ENCODE data around the gene LCN6. TPM values are rescaled to one million over a fixed set of nuclear protein-coding genes. Genes with fewer than 3 reads are reported as not detected.

LCN6 gene
- total and polyA plus RNA-seq, 9 of the 15 experiments (the other 6 are each of a cell fraction or from before 2014, with no cell fraction given): 0.10 to 0.45 (median 0.37) TPM; not detected in 5

- TF ChIP-seq PHF20 (IDR thresholded peaks at IDR 0.05; ENCODE audit: partially characterized antibody): no peak
- TF ChIP-seq MTF1 (CRISPR knock-in tag; IDR thresholded peaks at IDR 0.05; ENCODE audit: borderline replicate concordance): no peak
- TF ChIP-seq NR2F6 (CRISPR knock-in tag; IDR thresholded peaks at IDR 0.05): no peak
- TF ChIP-seq, protein P1, sequence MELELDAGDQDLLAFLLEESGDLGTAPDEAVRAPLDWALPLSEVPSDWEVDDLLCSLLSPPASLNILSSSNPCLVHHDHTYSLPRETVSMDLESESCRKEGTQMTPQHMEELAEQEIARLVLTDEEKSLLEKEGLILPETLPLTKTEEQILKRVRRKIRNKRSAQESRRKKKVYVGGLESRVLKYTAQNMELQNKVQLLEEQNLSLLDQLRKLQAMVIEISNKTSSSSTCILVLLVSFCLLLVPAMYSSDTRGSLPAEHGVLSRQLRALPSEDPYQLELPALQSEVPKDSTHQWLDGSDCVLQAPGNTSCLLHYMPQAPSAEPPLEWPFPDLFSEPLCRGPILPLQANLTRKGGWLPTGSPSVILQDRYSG (tag; conservative IDR thresholded peaks at IDR 0.05; ENCODE audit: low read depth): 0 out of 2 replicates have a peak, but pooled peaks have one; percentile 48
- peak; percentile 80 for TF ChIP-seq ZNF592 (IDR thresholded peaks at IDR 0.05)
- TF ChIP-seq NCOA6 (IDR thresholded peaks at IDR 0.05): no peak
- TF ChIP-seq SOX6 (IDR thresholded peaks at IDR 0.05): peak; percentile 69; the same call in 1 of the 2 replicates
- peak; percentile 38; the same call in 1 of the 2 replicates for TF ChIP-seq SMARCA4 (IDR thresholded peaks at IDR 0.05)
- peak; percentile 30 for TF ChIP-seq KDM5B (IDR thresholded peaks at IDR 0.05; ENCODE audit: insufficient replicate concordance, low read depth, low read length)
- TF ChIP-seq CREM (IDR thresholded peaks at IDR 0.05; ENCODE audit: low read depth): peak; percentile 29; the same call in 1 of the 2 replicates
- no peak for TF ChIP-seq JUND (IDR thresholded peaks at IDR 0.05; ENCODE audit: borderline replicate concordance, low read depth, low read length)
- TF ChIP-seq JUND (tag; IDR thresholded peaks at IDR 0.05; ENCODE audit: borderline replicate concordance, low read depth, low read length): peak; percentile 17; the same call in 1 of the 3 replicates
- TF ChIP-seq GTF2E2 (tag; IDR thresholded peaks at IDR 0.05): no peak
- 0 out of 4 replicates have a peak, but pooled peaks of 1 of the 2 experiments have one; percentile 32 for TF ChIP-seq FOXK2 (conservative IDR thresholded peaks at IDR 0.05 in 1 of 2, IDR thresholded peaks at IDR 0.05 in 1 of 2; ENCODE audit: low read depth in 2 of 2)
- TF ChIP-seq L3MBTL2 (IDR thresholded peaks at IDR 0.05): peak; percentile 91
- TF ChIP-seq ZNF384 (IDR thresholded peaks at IDR 0.05; ENCODE audit: low read depth, low read length): peak; percentile 81
- TF ChIP-seq TEAD1 (CRISPR knock-in tag; IDR thresholded peaks at IDR 0.05): no peak
- no peak for TF ChIP-seq MCM3 (IDR thresholded peaks at IDR 0.05)
- TF ChIP-seq, protein P2, sequence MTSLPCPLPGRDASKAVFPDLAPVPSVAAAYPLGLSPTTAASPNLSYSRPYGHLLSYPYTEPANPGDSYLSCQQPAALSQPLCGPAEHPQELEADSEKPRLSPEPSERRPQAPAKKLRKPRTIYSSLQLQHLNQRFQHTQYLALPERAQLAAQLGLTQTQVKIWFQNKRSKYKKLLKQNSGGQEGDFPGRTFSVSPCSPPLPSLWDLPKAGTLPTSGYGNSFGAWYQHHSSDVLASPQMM (CRISPR knock-in tag; IDR thresholded peaks at IDR 0.05): no peak
- peak in 1 of 2 experiments; percentile 54 for TF ChIP-seq E2F6 (IDR thresholded peaks at IDR 0.05; ENCODE audit: borderline replicate concordance in 1 of 2, extremely low read depth in 1 of 2, insufficient read depth in 1 of 2, insufficient read length in 1 of 2, low read depth in 1 of 2, low read length in 1 of 2, poor library complexity in 1 of 2, severe bottlenecking in 1 of 2)
- no peak for TF ChIP-seq SMARCC2 (IDR thresholded peaks at IDR 0.05; ENCODE audit: low read depth)
- TF ChIP-seq NFXL1 (CRISPR knock-in tag; IDR thresholded peaks at IDR 0.05): 0 out of 2 replicates have a peak, but pooled peaks have one; percentile 41
Measured at GRCh38 chr9:136700959-136701667, 47.2 kb downstream of the LCN6 start (continued).

Measured in K562 (cell line).